GM21423 (cell line): ENCODE results near the gene GJC1.

Source experiments
- ATAC-seq: cut with Tn5 transposase; IDR thresholded peaks from one replicate; pipeline ENCODE4 v1.9.1; 2021; ENCODE audit warnings: mild to moderate bottlenecking, moderate library complexity; ENCODE audit not compliant: unreplicated experiment

GJC1 gene

GRCh38 chr17:44804302-44805089, 25.6 kb downstream of the GJC1 start:
- no peak for ATAC-seq

- ATAC-seq, result no peak
Measured at GRCh38 chr17:44801880-44802279, 28.2 kb downstream of the GJC1 start.

- no peak for ATAC-seq
Measured at GRCh38 chr17:44798356-44798755, 31.7 kb downstream of the GJC1 start.

GRCh38 chr17:44797802-44798201, 32.3 kb downstream of the GJC1 start:
- ATAC-seq, result no peak

GRCh38 chr17:44796731-44797130, 33.4 kb downstream of the GJC1 start:
- no peak for ATAC-seq

GRCh38 chr17:44795928-44796327, 34.2 kb downstream of the GJC1 start:
- no peak for ATAC-seq

- ATAC-seq, result no peak
Measured at GRCh38 chr17:44795421-44795820, 34.7 kb downstream of the GJC1 start.

GRCh38 chr17:44794851-44795413, 35.2 kb downstream of the GJC1 start:
- no peak for ATAC-seq

- ATAC-seq, result no peak
Measured at GRCh38 chr17:44793885-44794842, 35.9 kb downstream of the GJC1 start.

GRCh38 chr17:44792276-44792675, 37.8 kb downstream of the GJC1 start:
- ATAC-seq, result no peak

- ATAC-seq, result no peak
Measured at GRCh38 chr17:44788139-44788538, 41.9 kb downstream of the GJC1 start.

GRCh38 chr17:44787271-44787940, 42.7 kb downstream of the GJC1 start:
- ATAC-seq, result no peak

GRCh38 chr17:44786551-44787081, 43.5 kb downstream of the GJC1 start:
- ATAC-seq, result no peak

- no peak for ATAC-seq
Measured at GRCh38 chr17:44785921-44786320, 44.2 kb downstream of the GJC1 start.

- ATAC-seq, result no peak
Measured at GRCh38 chr17:44782326-44782850, 47.7 kb downstream of the GJC1 start.

- no peak for ATAC-seq
Measured at GRCh38 chr17:44781551-44782325, 48.3 kb downstream of the GJC1 start.

GRCh38 chr17:44780845-44781480, 49.1 kb downstream of the GJC1 start:
- no peak for ATAC-seq

- ATAC-seq, result no peak
Measured at GRCh38 chr17:44780161-44780560, 49.9 kb downstream of the GJC1 start.
